GM12878 (cell line): ENCODE data around the gene SSRP1. TPM values are rescaled to one million over a fixed set of nuclear protein-coding genes. Genes with fewer than 3 reads are reported as not detected.

Experiments used
- ATF2 ChIP-seq: IDR thresholded peaks from 2 replicates; pipeline ENCODE4 v1.6.1; 2012; ENCODE audit warnings: low read length, inconsistent platforms
- BCLAF1 ChIP-seq: fragments of 450-650 bp; IDR thresholded peaks from 2 replicates; pipeline ENCODE4 v1.6.1; 2017; ENCODE audit warnings: antibody characterized with exemption, mild to moderate bottlenecking, moderate library complexity
- CHD1 ChIP-seq: IDR thresholded peaks from 2 replicates; pipeline ENCODE4 v1.6.1; 2012; ENCODE audit warnings: low read depth, low read length, improper control_type of control experiment
- CREM ChIP-seq: IDR thresholded peaks from 2 replicates; pipeline ENCODE4 v1.6.1; 2014; ENCODE audit warnings: antibody characterized with exemption, low read depth
- ETV6 ChIP-seq, 2 experiments: fragments of 450-650 bp in 1 of 2; IDR thresholded peaks in 1 of 2; conservative IDR thresholded peaks in 1 of 2; 2 replicates each; pipeline ENCODE4 v1.6.1; 2014; ENCODE audit warnings: antibody characterized with exemption in 1 of 2, borderline replicate concordance in 1 of 2, low read depth in 1 of 2, mild to moderate bottlenecking in 1 of 2, moderate library complexity in 1 of 2
- EZH2 ChIP-seq: IDR thresholded peaks from 2 replicates; pipeline ENCODE4 v1.6.1; 2012; ENCODE audit warnings: low read depth, mild to moderate bottlenecking, control low read depth, inconsistent platforms, low read length, borderline replicate concordance; ENCODE audit not compliant: control insufficient read depth
- GATAD2B ChIP-seq: fragments of 450-650 bp; conservative IDR thresholded peaks from 2 replicates; pipeline ENCODE4 v1.6.1; 2017; ENCODE audit warnings: low read depth, mild to moderate bottlenecking, moderate library complexity
- HSF1 ChIP-seq: fragments of 150-350 bp; IDR thresholded peaks from 2 replicates; pipeline ENCODE4 v1.6.1; 2014; ENCODE audit warnings: mild to moderate bottlenecking, low read depth, low read length
- JUND ChIP-seq: IDR thresholded peaks from 2 replicates; pipeline ENCODE4 v1.6.1; 2012; ENCODE audit warnings: low read depth, mild to moderate bottlenecking, low read length, improper control_type of control experiment, moderate library complexity
- KLF5 ChIP-seq: fragments of 450-650 bp; IDR thresholded peaks from 2 replicates; pipeline ENCODE4 v1.6.1; 2014; ENCODE audit warnings: mild to moderate bottlenecking; ENCODE audit not compliant: partially characterized antibody
- NBN ChIP-seq: fragments of 450-650 bp; IDR thresholded peaks from 2 replicates; pipeline ENCODE4 v1.6.1; 2016
- NR2F1 ChIP-seq: fragments of 450-650 bp; conservative IDR thresholded peaks from 2 replicates; pipeline ENCODE4 v1.6.1; 2017; ENCODE audit warnings: mild to moderate bottlenecking
- RELB ChIP-seq: fragments of 450-650 bp; IDR thresholded peaks from 2 replicates; pipeline ENCODE4 v1.6.1; 2017; ENCODE audit warnings: low read depth, mild to moderate bottlenecking, moderate library complexity
- TBL1XR1 ChIP-seq: IDR thresholded peaks from 2 replicates; pipeline ENCODE4 v1.6.1; 2012; ENCODE audit warnings: low read depth, low read length, improper control_type of control experiment
- TCF3 ChIP-seq: IDR thresholded peaks from 2 replicates; pipeline ENCODE4 v1.6.1; 2012; ENCODE audit warnings: low read depth, mild to moderate bottlenecking, low read length, borderline replicate concordance; ENCODE audit not compliant: insufficient read depth
- TCF7 ChIP-seq: IDR thresholded peaks from 2 replicates; pipeline ENCODE4 v1.6.1; 2014; ENCODE audit warnings: antibody characterized with exemption, borderline replicate concordance
- polyA plus RNA-seq, 11 experiments: library from polyadenylated mRNA; depleted of rRNA in 4 of 11; unstranded in 6 of 11; stranded (reverse) in 5 of 11; fragments of >200 nt; fragmentation: Nextera tagmentation in 4 of 11; fragmentation: Illumina TruSeq in 1 of 11; extraction: Ambion mirVana in 4 of 11; extraction: Trizol in 1 of 11; gene quantifications; 1 replicate in 1 of 11; 2 replicates in 10 of 11; pipeline versions ENCODE4 v1.2.1 to v1.2.3, GENCODE V29; 2011 to 2016; ENCODE audit warnings: inconsistent platforms in 2 of 11, missing spikeins in 2 of 11, low read depth in 1 of 11
- total RNA-seq, 4 experiments: library from RNA; depleted of rRNA in 3 of 4; stranded (reverse); fragments of >200 nt in 3 of 4; fragmentation: Illumina TruSeq in 1 of 4; extraction: Trizol in 1 of 4; gene quantifications; 2 replicates each; pipeline versions ENCODE4 v1.2.1 to v1.2.3, GENCODE V29; 2013 to 2021
- TF ChIP-seq, protein P1 (sequence below): fragments of 450-650 bp; IDR thresholded peaks from 2 replicates; pipeline ENCODE4 v1.6.1; 2016; ENCODE audit warnings: mild to moderate bottlenecking, moderate library complexity, borderline replicate concordance

The SSRP1 gene
- total and polyA plus RNA-seq, 10 of the 15 experiments (the other 5 are each of a cell fraction or from before 2014, with no cell fraction given) = 73.6 to 279 (median 138) TPM

DNA sequence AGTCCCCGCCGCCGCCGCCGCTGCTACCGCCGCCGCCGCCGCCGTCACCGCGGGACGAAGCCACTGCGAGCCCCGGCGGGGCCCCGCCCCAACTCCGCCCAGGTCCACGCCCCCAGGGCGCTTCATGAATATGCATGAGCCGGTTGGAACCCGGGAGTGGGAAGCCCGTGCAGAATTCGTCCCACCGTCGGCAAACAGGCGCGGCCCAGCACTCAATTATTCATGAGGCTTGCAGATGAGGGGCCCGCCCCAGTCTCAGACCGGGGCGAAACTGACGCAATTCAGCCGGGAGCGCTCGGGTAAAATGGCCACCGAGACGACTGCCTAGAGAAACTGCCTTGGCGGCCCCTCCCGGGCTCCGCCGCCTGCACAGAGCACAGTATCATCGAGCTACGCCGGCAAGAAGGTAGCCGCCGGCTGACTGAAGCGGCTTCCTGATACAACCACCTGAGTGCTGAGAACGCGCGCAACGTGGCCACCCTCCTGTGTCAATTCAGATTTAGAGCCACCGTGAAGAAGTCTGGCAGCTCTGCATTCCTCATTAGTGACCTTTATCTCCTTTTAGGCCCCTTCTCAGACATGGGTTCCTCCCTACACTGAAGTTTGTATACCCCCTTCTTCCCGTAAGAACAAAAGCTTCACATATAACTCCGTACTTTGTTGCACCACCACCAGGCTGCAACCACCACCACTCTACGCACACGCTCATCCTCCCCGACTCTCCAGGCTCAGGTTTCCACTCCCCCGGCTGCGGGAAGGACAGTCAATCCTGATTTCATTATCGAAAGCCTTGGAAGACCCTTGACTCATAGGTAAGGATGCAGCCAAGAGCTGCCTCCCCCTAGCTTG, 10.6 kb downstream of the SSRP1 start, which contains the start of gene TNKS1BP1 (continued):
- 0 out of 2 replicates have a peak, but pooled peaks have one; percentile 12 for TF ChIP-seq NR2F1
- TF ChIP-seq, protein P1, sequence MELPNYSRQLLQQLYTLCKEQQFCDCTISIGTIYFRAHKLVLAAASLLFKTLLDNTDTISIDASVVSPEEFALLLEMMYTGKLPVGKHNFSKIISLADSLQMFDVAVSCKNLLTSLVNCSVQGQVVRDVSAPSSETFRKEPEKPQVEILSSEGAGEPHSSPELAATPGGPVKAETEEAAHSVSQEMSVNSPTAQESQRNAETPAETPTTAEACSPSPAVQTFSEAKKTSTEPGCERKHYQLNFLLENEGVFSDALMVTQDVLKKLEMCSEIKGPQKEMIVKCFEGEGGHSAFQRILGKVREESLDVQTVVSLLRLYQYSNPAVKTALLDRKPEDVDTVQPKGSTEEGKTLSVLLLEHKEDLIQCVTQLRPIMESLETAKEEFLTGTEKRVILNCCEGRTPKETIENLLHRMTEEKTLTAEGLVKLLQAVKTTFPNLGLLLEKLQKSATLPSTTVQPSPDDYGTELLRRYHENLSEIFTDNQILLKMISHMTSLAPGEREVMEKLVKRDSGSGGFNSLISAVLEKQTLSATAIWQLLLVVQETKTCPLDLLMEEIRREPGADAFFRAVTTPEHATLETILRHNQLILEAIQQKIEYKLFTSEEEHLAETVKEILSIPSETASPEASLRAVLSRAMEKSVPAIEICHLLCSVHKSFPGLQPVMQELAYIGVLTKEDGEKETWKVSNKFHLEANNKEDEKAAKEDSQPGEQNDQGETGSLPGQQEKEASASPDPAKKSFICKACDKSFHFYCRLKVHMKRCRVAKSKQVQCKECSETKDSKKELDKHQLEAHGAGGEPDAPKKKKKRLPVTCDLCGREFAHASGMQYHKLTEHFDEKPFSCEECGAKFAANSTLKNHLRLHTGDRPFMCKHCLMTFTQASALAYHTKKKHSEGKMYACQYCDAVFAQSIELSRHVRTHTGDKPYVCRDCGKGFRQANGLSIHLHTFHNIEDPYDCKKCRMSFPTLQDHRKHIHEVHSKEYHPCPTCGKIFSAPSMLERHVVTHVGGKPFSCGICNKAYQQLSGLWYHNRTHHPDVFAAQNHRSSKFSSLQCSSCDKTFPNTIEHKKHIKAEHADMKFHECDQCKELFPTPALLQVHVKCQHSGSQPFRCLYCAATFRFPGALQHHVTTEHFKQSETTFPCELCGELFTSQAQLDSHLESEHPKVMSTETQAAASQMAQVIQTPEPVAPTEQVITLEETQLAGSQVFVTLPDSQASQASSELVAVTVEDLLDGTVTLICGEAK = no peak; the same call in 1 of the 2 replicates
- TF ChIP-seq BCLAF1 = no peak
- TF ChIP-seq KLF5 = no peak
- peak; percentile 40 for TF ChIP-seq CREM
- TF ChIP-seq HSF1 = no peak
- 0 out of 2 replicates have a peak, but pooled peaks have one; percentile 25 for TF ChIP-seq RELB
- TF ChIP-seq GATAD2B = no peak; the same call in 1 of the 2 replicates
- no peak for TF ChIP-seq CHD1
- TF ChIP-seq TCF7 = no peak
- TF ChIP-seq ATF2 = no peak; the same call in 1 of the 2 replicates
- TF ChIP-seq NBN = 0 out of 2 replicates have a peak, but pooled peaks have one; percentile 25
- TF ChIP-seq TCF3 = no peak
- TF ChIP-seq EZH2 = no peak
- TF ChIP-seq JUND = no peak
- TF ChIP-seq TBL1XR1 = no peak
- no peak for TF ChIP-seq ETV6 (conservative IDR thresholded peaks at IDR 0.05 in 1 of 2, IDR thresholded peaks at IDR 0.05 in 1 of 2; ENCODE audit: borderline replicate concordance in 1 of 2, low read depth in 1 of 2)
